ENCODE results near the gene MEIS3.

DNA sequence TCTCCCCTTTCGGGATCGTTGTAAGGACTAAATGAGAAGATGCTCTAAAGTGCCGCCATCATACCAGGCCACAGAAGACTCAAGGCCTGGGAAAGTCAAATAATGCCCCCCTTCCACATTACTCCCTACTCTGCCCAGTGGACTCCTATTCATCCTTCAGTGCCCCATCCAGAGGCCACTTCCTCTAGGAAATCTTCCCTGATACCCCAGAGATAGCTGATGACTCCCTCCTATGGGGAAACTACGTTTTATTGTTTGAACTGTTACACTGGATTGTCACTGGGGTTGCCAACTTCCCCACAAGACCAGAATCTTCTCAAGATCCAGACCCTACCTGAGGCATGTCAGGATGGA, 14.2 kb downstream of the MEIS3 start:
- TF ChIP-seq ZNF274 (IDR thresholded peaks at IDR 0.05; ENCODE audit: low read depth, low read length) (no peak), YY1 (IDR thresholded peaks at IDR 0.05; ENCODE audit: insufficient read depth, insufficient read length) (no peak), SUZ12 (IDR thresholded peaks at IDR 0.05; ENCODE audit: extremely low read depth, insufficient read depth, insufficient read length) (no peak)
